ENCODE measurements around the gene ENO3. TPM values are rescaled to one million over a fixed set of nuclear protein-coding genes. Genes with fewer than 3 reads are reported as not detected.

Gene ENO3
- total and polyA plus RNA-seq, 2 experiments from 2014 or later = 12.1 to 19.6 TPM

- TF ChIP-seq ZNF462 (CRISPR knock-in tag; IDR thresholded peaks at IDR 0.05) (no peak), ZNF331 (CRISPR knock-in tag; IDR thresholded peaks at IDR 0.05; ENCODE audit: low read depth) (no peak), EZH2phosphoT487 (IDR thresholded peaks at IDR 0.05; ENCODE audit: unreplicated experiment) (no peak)
Observed at GRCh38 chr17:4970273-4970672, 19.4 kb downstream of the ENO3 start (continued).

GRCh38 chr17:4971826-4972225 is 20.9 kb downstream of the ENO3 start:
- H3K36me3 ChIP-seq (ENCODE audit: insufficient read depth) = no peaks in the 10 kb centered on the region
- no peak overlapping the region for H3K27ac ChIP-seq (ENCODE audit: low read depth)
- no peak overlapping the region for H2AFZ ChIP-seq
- H3K27me3 Mint-ChIP-seq (ENCODE audit: insufficient read depth, low read depth, poor library complexity) = peaks cover 43% of the 10 kb centered on the region
- H3F3A ChIP-seq (replicated peaks; ENCODE audit: low read depth) = peaks cover 10% of the 10 kb centered on the region; the same call in 1 of the 2 replicates
- H3K27ac Mint-ChIP-seq = no peak overlapping the region
- H4K20me1 ChIP-seq (replicated peaks; ENCODE audit: insufficient read depth) = 0 out of 2 replicates have a peak, but pooled peaks cover 9% of the 10 kb centered on the region
- DNase-seq (ENCODE audit: low spot score) (no peak), ATAC-seq (no peak)
- no peaks in the 10 kb centered on the region for H3K9me2 ChIP-seq (ENCODE audit: insufficient read depth)
- peaks cover 17% of the 10 kb centered on the region for H3K4me1 ChIP-seq (ENCODE audit: insufficient read depth)
- H3K4me1 Mint-ChIP-seq = peaks cover 29% of the 10 kb centered on the region
- H3K27me3 ChIP-seq (ENCODE audit: insufficient read depth) = peaks cover 39% of the 10 kb centered on the region
- H3K79me2 ChIP-seq (replicated peaks; ENCODE audit: insufficient read depth) = peaks cover 16% of the 10 kb centered on the region
- no peak overlapping the region for H3K4me3 Mint-ChIP-seq
- no peak overlapping the region for H3K4me2 ChIP-seq
- H3K9me3 Mint-ChIP-seq = no peaks in the 10 kb centered on the region
- peaks cover 44% of the 10 kb centered on the region for H3K36me3 Mint-ChIP-seq (ENCODE audit: low read depth)
- H3K4me3 ChIP-seq = no peak overlapping the region
- no peak for TF ChIP-seq CREB1 (CRISPR knock-in tag; IDR thresholded peaks at IDR 0.05; ENCODE audit: low read depth)
- TF ChIP-seq ZNF114 (CRISPR knock-in tag; IDR thresholded peaks at IDR 0.05) = no peak
- TF ChIP-seq STAT1 (IDR thresholded peaks at IDR 0.05; ENCODE audit: unreplicated experiment) = no peak
- TF ChIP-seq EZH2 (IDR thresholded peaks at IDR 0.05; ENCODE audit: low read depth, unreplicated experiment) = no peak
- no peak for TF ChIP-seq NANOG (IDR thresholded peaks at IDR 0.05; ENCODE audit: borderline replicate concordance)
- TF ChIP-seq EZH2phosphoT487 (IDR thresholded peaks at IDR 0.05; ENCODE audit: unreplicated experiment) = no peak
- TF ChIP-seq JUNB (IDR thresholded peaks at IDR 0.05; ENCODE audit: unreplicated experiment) = no peak
- no peak for TF ChIP-seq ETS1 (IDR thresholded peaks at IDR 0.05)
- TF ChIP-seq ZNF331 (CRISPR knock-in tag; IDR thresholded peaks at IDR 0.05; ENCODE audit: low read depth) = no peak
- TF ChIP-seq REST (IDR thresholded peaks at IDR 0.05; ENCODE audit: unreplicated experiment) = no peak
- no peak for TF ChIP-seq CTCF (conservative IDR thresholded peaks at IDR 0.05; ENCODE audit: low read depth in 2 of 2)
